WI38 (cell line): ENCODE data around the gene STAC3.

Experiments
- H3K4me3 ChIP-seq: 2 replicates; pipeline ENCODE4 v1.5.1; 2011; ENCODE audit warnings: low read depth, mild to moderate bottlenecking, control low read depth, low read length
- CTCF ChIP-seq: IDR thresholded peaks from 2 replicates; pipeline ENCODE4 v1.5.1; 2012; ENCODE audit warnings: low read depth, mild to moderate bottlenecking, control low read depth, low read length

The STAC3 gene

GRCh38 chr12:57208631-57209282 lies 42.2 kb downstream of the STAC3 start:
- H3K4me3 ChIP-seq = no peak overlapping the region
- no peak for TF ChIP-seq CTCF

GRCh38 chr12:57207731-57208630 lies 43.0 kb downstream of the STAC3 start:
- no peak for TF ChIP-seq CTCF
- no peak overlapping the region for H3K4me3 ChIP-seq

GRCh38 chr12:57205931-57206330 lies 45.1 kb downstream of the STAC3 start:
- TF ChIP-seq CTCF = no peak
- no peak overlapping the region for H3K4me3 ChIP-seq

- no peak overlapping the region for H3K4me3 ChIP-seq
- TF ChIP-seq CTCF = no peak
Observed at GRCh38 chr12:57205186-57205585, 45.8 kb downstream of the STAC3 start.

GRCh38 chr12:57204454-57204853 lies 46.5 kb downstream of the STAC3 start:
- TF ChIP-seq CTCF = no peak
- H3K4me3 ChIP-seq = no peak overlapping the region

- TF ChIP-seq CTCF = no peak
Observed at GRCh38 chr12:57203791-57204190, 47.2 kb downstream of the STAC3 start.

GRCh38 chr12:57203201-57203600 lies 47.8 kb downstream of the STAC3 start:
- TF ChIP-seq CTCF = no peak
- H3K4me3 ChIP-seq = no peak overlapping the region

More at GRCh38 chr12:57203791-57204190, 47.2 kb downstream of the STAC3 start:
- no peak overlapping the region for H3K4me3 ChIP-seq
